GM12878 (cell line): Measurements from ENCODE around the gene GHRL. TPM values are rescaled to one million over a fixed set of nuclear protein-coding genes. Genes with fewer than 3 reads are reported as not detected.

ENCODE experiments used
- ATAC-seq: fragments of 200-7000 bp; cut with Tn5 transposase; 3 replicates; pipeline ENCODE4 v1.9.1; 2020; ENCODE audit warnings: mild to moderate bottlenecking, moderate library complexity
- BruUV-seq: library from RNA; stranded (reverse); fragments of 400-500 nt; replicated peaks from 2 replicates; lab custom pipeline; 2021; lab: Mats Ljungman, UMichigan
- CTCF ChIA-PET: fragments of 300-600 bp; sonication (Branson Sonifier 250); formaldehyde crosslinking; extraction: SDS; loops from one replicate; lab custom pipeline; 2021; ENCODE audit warnings: inconsistent platforms; lab: Yijun Ruan, JAX
- POLR2A ChIA-PET: fragments of 350-600 bp; formaldehyde crosslinking; extraction: SDS; loops from one replicate; lab custom pipeline; 2021; ENCODE audit warnings: inconsistent platforms; lab: Charles Lee
- RAD21 ChIA-PET: fragments of 300-600 bp; sonication (Branson Sonifier 250); formaldehyde crosslinking; loops from one replicate; lab custom pipeline; 2023; ENCODE audit warnings: antibody characterized with exemption; ENCODE audit not compliant: unreplicated experiment; lab: Charles Lee
- SMC1A ChIA-PET: fragments of 300-600 bp; sonication (Branson Sonifier 250); formaldehyde crosslinking; loops from one replicate; lab custom pipeline; 2023; ENCODE audit not compliant: unreplicated experiment, uncharacterized antibody; lab: Charles Lee
- DNase-seq: peaks from one replicate; pipeline ENCODE4 v3.0.0-alpha.2; 2011; ENCODE audit warnings: low read depth, low spot score
- FAIRE-seq: peaks from 3 replicates; lab custom pipeline; 2011; peaks lifted over from hg19 to GRCh38; lab: Jason Lieb, UNC
- H2AFZ ChIP-seq: 2 replicates; pipeline ENCODE4 v1.6.0; 2011; ENCODE audit warnings: low read depth, low read length, control low read depth; ENCODE audit not compliant: control insufficient read depth
- H3K27ac ChIP-seq: 2 replicates; pipeline ENCODE4 v1.5.1; 2011; ENCODE audit warnings: control low read depth; ENCODE audit not compliant: control insufficient read depth, insufficient read depth
- H3K27me3 ChIP-seq, 2 experiments: replicated peaks in 1 of 2; 2 replicates each; pipeline versions ENCODE4 v1.6.0 to v1.6.1; 2011; ENCODE audit warnings: low read length in 1 of 2; ENCODE audit not compliant: control insufficient read depth in 2 of 2, insufficient read depth in 2 of 2
- H3K36me3 ChIP-seq, 2 experiments: 2 replicates each; pipeline ENCODE4 v1.5.1; 2011; ENCODE audit warnings: low read length in 1 of 2; ENCODE audit not compliant: control insufficient read depth in 2 of 2, insufficient read depth in 2 of 2
- H3K4me1 ChIP-seq: 2 replicates; pipeline ENCODE4 v1.6.1; 2011; ENCODE audit warnings: mild to moderate bottlenecking, low read length, moderate library complexity, mixed read lengths; ENCODE audit not compliant: control insufficient read depth, insufficient read depth
- H3K4me2 ChIP-seq: 2 replicates; pipeline ENCODE4 v1.6.0; 2011; ENCODE audit warnings: control low read depth; ENCODE audit not compliant: control insufficient read depth, insufficient read depth
- H3K4me3 ChIP-seq: fragments of 200-600 bp; sonication (generic); 2 replicates; pipeline ENCODE4 v1.5.1; 2016
- H3K79me2 ChIP-seq: 2 replicates; pipeline ENCODE4 v1.6.0; 2011; ENCODE audit warnings: low read length; ENCODE audit not compliant: control insufficient read depth, insufficient read depth
- H3K9ac ChIP-seq: 2 replicates; pipeline ENCODE4 v1.8.0; 2011; ENCODE audit warnings: low read length, control low read depth, mixed read lengths; ENCODE audit not compliant: control insufficient read depth, insufficient read depth
- H3K9me3 ChIP-seq: replicated peaks from 3 replicates; pipeline ENCODE4 v1.5.1; 2011; ENCODE audit warnings: mild to moderate bottlenecking, low read length; ENCODE audit not compliant: control insufficient read depth, insufficient read depth
- H4K20me1 ChIP-seq: 2 replicates; pipeline ENCODE4 v1.6.0; 2011; ENCODE audit not compliant: control insufficient read depth, insufficient read depth
- CREB1 ChIP-seq: IDR thresholded peaks from 2 replicates; pipeline ENCODE4 v1.6.1; 2012; ENCODE audit warnings: low read depth, mild to moderate bottlenecking, inconsistent platforms
- E4F1 ChIP-seq: fragments of 450-650 bp; IDR thresholded peaks from 2 replicates; pipeline ENCODE4 v1.6.1; 2018; ENCODE audit warnings: borderline replicate concordance, mild to moderate bottlenecking; ENCODE audit not compliant: partially characterized antibody
- HDAC2 ChIP-seq: fragments of 200-600 bp; sonication (generic); IDR thresholded peaks from 2 replicates; pipeline ENCODE4 v1.6.1; 2017
- HDAC6 ChIP-seq: fragments of 200-600 bp; sonication (generic); IDR thresholded peaks from one replicate; pipeline ENCODE4 v1.8.0; 2017; ENCODE audit warnings: antibody characterized with exemption; ENCODE audit not compliant: unreplicated experiment
- KDM1A ChIP-seq: fragments of 200-600 bp; sonication (generic); IDR thresholded peaks from 2 replicates; pipeline ENCODE4 v1.6.1; 2016; ENCODE audit warnings: borderline replicate concordance
- LARP7 ChIP-seq: fragments of 450-650 bp; IDR thresholded peaks from 2 replicates; pipeline ENCODE4 v1.6.1; 2017; ENCODE audit warnings: mild to moderate bottlenecking
- MTA2 ChIP-seq: fragments of 450-650 bp; IDR thresholded peaks from 2 replicates; pipeline ENCODE4 v1.6.1; 2016; ENCODE audit warnings: low read depth, mild to moderate bottlenecking, moderate library complexity
- MYC ChIP-seq: IDR thresholded peaks from 2 replicates; pipeline ENCODE4 v1.6.1; 2011; ENCODE audit warnings: mild to moderate bottlenecking, low read length, moderate library complexity, inconsistent platforms; ENCODE audit not compliant: insufficient read depth, insufficient replicate concordance, insufficient read length, severe bottlenecking
- POU2F2 ChIP-seq: IDR thresholded peaks from 3 replicates; pipeline ENCODE4 v1.6.1; 2011; ENCODE audit warnings: low read depth, mild to moderate bottlenecking, low read length, borderline replicate concordance
- PRDM15 ChIP-seq: fragments of 450-650 bp; formaldehyde crosslinking; IDR thresholded peaks from 2 replicates; pipeline ENCODE4 v1.4.0; 2020; ENCODE audit warnings: mild to moderate bottlenecking, moderate library complexity
- RB1 ChIP-seq: fragments of 450-650 bp; formaldehyde crosslinking; IDR thresholded peaks from 2 replicates; pipeline ENCODE4 v1.6.1; 2017; ENCODE audit warnings: mild to moderate bottlenecking, borderline replicate concordance
- SREBF2 ChIP-seq: IDR thresholded peaks from 2 replicates; pipeline ENCODE4 v1.6.1; 2012; ENCODE audit warnings: mild to moderate bottlenecking, low read length
- ZBTB33 ChIP-seq: fragments of 450-650 bp; IDR thresholded peaks from 2 replicates; pipeline ENCODE4 v1.6.1; 2017; ENCODE audit warnings: mild to moderate bottlenecking
- ZNF384 ChIP-seq: IDR thresholded peaks from 2 replicates; pipeline ENCODE4 v1.6.1; 2012; ENCODE audit warnings: low read depth, mild to moderate bottlenecking, low read length, improper control_type of control experiment, borderline replicate concordance
- ZNF622 ChIP-seq: fragments of 450-650 bp; IDR thresholded peaks from 2 replicates; pipeline ENCODE4 v1.6.1; 2017; ENCODE audit warnings: mild to moderate bottlenecking, inconsistent platforms
- WGBS: methylation state at CpG from one replicate; pipeline ENCODE4 v1.1.6; 2016; ENCODE audit warnings: low lambda C conversion rate; ENCODE audit not compliant: insufficient replicate concordance, insufficient coverage; ENCODE audit errors: missing lambda C conversion rate; 5-methylcytosine and 5-hydroxymethylcytosine counted together
- in situ Hi-C: fragments of 300-500 bp; cut with MboI; formaldehyde crosslinking; loops from 9 replicates; pipeline ENCODE4 v1.14.3; 2018; ENCODE audit warnings: mixed read lengths
- intact Hi-C: fragments of 100-400 bp; cut with micrococcal nuclease; formaldehyde crosslinking; loops from one replicate; pipeline ENCODE4 v1.14.2; 2022; ENCODE audit not compliant: unreplicated experiment
- polyA plus RNA-seq, 11 experiments: library from polyadenylated mRNA; depleted of rRNA in 4 of 11; unstranded in 6 of 11; stranded (reverse) in 5 of 11; fragments of >200 nt; fragmentation: Nextera tagmentation in 4 of 11; fragmentation: Illumina TruSeq in 1 of 11; extraction: Ambion mirVana in 4 of 11; extraction: Trizol in 1 of 11; gene quantifications; 1 replicate in 1 of 11; 2 replicates in 10 of 11; pipeline versions ENCODE4 v1.2.1 to v1.2.3, GENCODE V29; 2011 to 2016; ENCODE audit warnings: inconsistent platforms in 2 of 11, missing spikeins in 2 of 11, low read depth in 1 of 11
- total RNA-seq, 4 experiments: library from RNA; depleted of rRNA in 3 of 4; stranded (reverse); fragments of >200 nt in 3 of 4; fragmentation: Illumina TruSeq in 1 of 4; extraction: Trizol in 1 of 4; gene quantifications; 2 replicates each; pipeline versions ENCODE4 v1.2.1 to v1.2.3, GENCODE V29; 2013 to 2021
- TF ChIP-seq, protein P1 (sequence below): IDR thresholded peaks from 2 replicates; pipeline ENCODE4 v1.6.1; 2011; ENCODE audit warnings: low read depth, mild to moderate bottlenecking, low read length, moderate library complexity, borderline replicate concordance; ENCODE audit errors: extremely low read depth

The GHRL gene
- total and polyA plus RNA-seq, 10 of the 15 experiments (the other 5 are each of a cell fraction or from before 2014, with no cell fraction given) = 0.35 to 2.2 (median 0.88) TPM

DNA sequence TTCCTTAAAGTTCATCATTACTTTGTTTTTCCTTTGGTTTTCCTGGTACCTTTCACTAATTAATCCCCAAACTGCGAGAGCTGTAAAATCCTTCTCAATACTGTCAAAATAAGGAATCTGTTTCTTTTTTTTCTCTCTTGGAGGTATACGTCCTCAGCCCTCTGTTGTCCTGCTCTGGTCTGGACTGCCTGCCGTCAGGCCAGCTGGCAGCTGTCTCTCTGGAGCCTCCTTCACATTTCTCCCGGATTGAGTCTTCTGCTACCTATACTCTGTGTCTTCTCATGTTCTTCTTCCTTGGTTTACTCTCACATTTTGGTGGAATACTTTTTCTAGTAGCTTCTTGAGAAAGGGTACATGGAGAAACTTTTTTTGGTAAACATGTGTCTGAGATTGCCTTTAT, 30.7 kb downstream of the GHRL start:
- H3K27me3 ChIP-seq = no peaks in the 10 kb centered on the region
- CTCF ChIA-PET = interaction anchor here (1.5 to 2.2 kb wide), 2 partner anchors 18 to 274 kb away, joined by 3 to 9 read pairs; no protein-coding TSS in a partner anchor
- H3K36me3 ChIP-seq = peaks cover 11 to 24% of the 10 kb centered on the region in 2 experiments; a peak in 3 of 4 replicates
- POLR2A ChIA-PET = interaction anchor here (0.6 to 1.7 kb wide), 6 partner anchors 9 to 329 kb away, joined by 4 to 8 read pairs (median 5); partner anchors contain the start of gene CRELD1
- DNase-seq (no peak), FAIRE-seq (no peak), ATAC-seq (no peak)
- H3K9ac ChIP-seq = no peak overlapping the region
- H3K4me3 ChIP-seq = no peak overlapping the region
- in situ Hi-C loops (no loop called here), intact Hi-C loops (no loop called here)
- RAD21 ChIA-PET = interaction anchor here (1.5 to 2.1 kb wide), 2 partner anchors 14 to 31 kb away, joined by 5 to 7 read pairs; partner anchors contain the start of genes GHRL and TATDN2
- peaks cover 46% of the 10 kb centered on the region for H3K79me2 ChIP-seq
- no TSS peak for BruUV-seq
- no peak overlapping the region for H3K4me2 ChIP-seq
- H4K20me1 ChIP-seq = no peaks in the 10 kb centered on the region
- SMC1A ChIA-PET = interaction anchor here (1.1 to 2.5 kb wide), 4 partner anchors 11 to 70 kb away, joined by 3 to 5 read pairs (median 4); no protein-coding TSS in a partner anchor
- no peaks in the 10 kb centered on the region for H3K4me1 ChIP-seq
- H3K27ac ChIP-seq = no peak overlapping the region
- H2AFZ ChIP-seq = no peak overlapping the region
- no peaks in the 10 kb centered on the region for H3K9me3 ChIP-seq
- 84% methylated on average over 4 of the region's 4 CpGs for WGBS
- no peak for TF ChIP-seq E4F1
- no peak for TF ChIP-seq MYC
- no peak for TF ChIP-seq KDM1A
- no peak for TF ChIP-seq HDAC6
- TF ChIP-seq, protein P1, sequence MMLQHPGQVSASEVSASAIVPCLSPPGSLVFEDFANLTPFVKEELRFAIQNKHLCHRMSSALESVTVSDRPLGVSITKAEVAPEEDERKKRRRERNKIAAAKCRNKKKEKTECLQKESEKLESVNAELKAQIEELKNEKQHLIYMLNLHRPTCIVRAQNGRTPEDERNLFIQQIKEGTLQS = no peak
- TF ChIP-seq CREB1 = no peak
- TF ChIP-seq ZBTB33 = no peak
- TF ChIP-seq ZNF622 = no peak
- no peak for TF ChIP-seq HDAC2
- TF ChIP-seq ZNF384 = no peak
- no peak for TF ChIP-seq RB1
- TF ChIP-seq SREBF2 = no peak
- TF ChIP-seq MTA2 = no peak
- no peak for TF ChIP-seq LARP7
- TF ChIP-seq PRDM15 = no peak
- no peak for TF ChIP-seq POU2F2
